HG02642 (cell line): ENCODE results near the gene HHLA2.
"Not testable (repeated sequence)": the region's sequence is repeated elsewhere in the genome, so short reads cannot be mapped to it uniquely, and the experiment has no call there.

Experiments used
- ATAC-seq: cut with Tn5 transposase; IDR thresholded peaks from one replicate; pipeline ENCODE4 v1.9.1; 2021; ENCODE audit warnings: mild to moderate bottlenecking; ENCODE audit not compliant: unreplicated experiment, poor library complexity

HHLA2 gene

GRCh38 chr3:108338901-108339545, 42.7 kb downstream of the HHLA2 start:
- no peak for ATAC-seq

DNA sequence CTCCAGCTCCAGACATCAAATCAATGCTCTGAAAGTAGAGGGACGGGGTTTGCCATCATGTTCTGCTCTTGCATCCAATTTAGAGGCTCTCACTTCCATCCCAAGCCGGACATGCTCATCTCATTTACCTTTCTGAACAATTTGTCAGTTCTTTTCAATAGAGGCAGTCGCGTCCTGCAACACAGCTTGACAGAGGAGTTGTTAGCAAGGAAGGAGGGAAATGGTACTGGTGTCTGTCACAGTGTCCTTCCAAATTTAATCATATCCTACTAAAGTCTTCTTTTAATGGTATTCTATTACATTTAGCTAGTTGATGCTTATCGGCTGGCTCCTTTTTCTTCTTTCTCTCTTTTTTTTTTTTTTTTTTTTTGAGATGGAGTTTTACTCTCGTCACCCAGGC, 45.6 kb downstream of the HHLA2 start:
- no peak for ATAC-seq

- peak; percentile 68 for ATAC-seq
Observed at GRCh38 chr3:108342837-108343486, 46.6 kb downstream of the HHLA2 start.

DNA sequence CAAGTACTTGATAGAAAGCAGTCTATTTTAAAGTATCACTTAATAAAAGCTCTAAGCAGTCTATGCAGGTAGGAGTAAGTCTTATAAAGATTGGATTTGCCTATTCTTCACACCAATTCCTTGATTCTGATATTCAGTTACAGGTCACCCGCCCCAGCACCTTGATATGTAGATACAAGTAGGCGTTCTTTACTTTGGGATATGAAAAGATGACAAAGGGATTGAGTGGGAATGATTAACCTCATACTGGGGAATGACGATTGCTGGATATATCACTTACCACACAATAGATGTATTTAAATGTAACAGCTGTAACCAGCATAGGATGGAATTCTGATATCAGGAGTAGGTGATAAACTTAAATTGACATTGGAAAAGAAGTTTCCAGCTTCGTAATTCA, 47.1 kb downstream of the HHLA2 start:
- no peak for ATAC-seq

DNA sequence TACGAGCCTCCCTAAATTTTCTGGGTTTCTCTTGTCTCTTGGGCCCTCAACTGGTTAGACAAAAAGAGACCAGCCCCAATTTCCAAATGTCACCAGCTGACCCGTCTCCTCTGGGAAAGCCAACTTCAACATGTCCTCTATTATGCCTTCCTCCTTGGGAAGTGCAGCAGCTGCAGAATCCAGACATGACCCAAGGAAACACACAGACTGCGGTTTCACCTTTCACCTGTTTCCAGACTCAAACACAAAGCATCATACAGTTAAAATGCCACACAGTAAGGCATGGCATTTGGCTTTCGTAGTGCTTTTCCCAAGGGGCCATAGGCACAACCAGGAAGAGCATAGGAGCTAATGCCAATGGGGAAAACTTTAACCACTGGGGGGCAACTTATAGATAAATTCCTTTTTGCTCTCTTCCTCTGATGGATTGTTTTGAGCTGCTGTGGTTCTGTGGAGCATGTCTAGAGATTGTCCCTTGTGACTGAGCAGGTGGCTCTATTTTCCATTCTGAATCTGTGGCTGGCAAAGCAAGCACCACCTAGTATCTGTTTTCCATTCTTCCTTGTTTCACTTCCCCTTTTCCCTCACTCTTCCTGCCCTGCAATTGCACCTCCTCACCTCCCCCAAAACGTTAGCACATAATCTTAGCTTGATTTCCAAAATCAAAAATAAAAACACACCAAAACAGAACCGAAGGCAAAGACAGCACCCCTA, 49.3 kb downstream of the HHLA2 start:
- ATAC-seq = no peak

DNA sequence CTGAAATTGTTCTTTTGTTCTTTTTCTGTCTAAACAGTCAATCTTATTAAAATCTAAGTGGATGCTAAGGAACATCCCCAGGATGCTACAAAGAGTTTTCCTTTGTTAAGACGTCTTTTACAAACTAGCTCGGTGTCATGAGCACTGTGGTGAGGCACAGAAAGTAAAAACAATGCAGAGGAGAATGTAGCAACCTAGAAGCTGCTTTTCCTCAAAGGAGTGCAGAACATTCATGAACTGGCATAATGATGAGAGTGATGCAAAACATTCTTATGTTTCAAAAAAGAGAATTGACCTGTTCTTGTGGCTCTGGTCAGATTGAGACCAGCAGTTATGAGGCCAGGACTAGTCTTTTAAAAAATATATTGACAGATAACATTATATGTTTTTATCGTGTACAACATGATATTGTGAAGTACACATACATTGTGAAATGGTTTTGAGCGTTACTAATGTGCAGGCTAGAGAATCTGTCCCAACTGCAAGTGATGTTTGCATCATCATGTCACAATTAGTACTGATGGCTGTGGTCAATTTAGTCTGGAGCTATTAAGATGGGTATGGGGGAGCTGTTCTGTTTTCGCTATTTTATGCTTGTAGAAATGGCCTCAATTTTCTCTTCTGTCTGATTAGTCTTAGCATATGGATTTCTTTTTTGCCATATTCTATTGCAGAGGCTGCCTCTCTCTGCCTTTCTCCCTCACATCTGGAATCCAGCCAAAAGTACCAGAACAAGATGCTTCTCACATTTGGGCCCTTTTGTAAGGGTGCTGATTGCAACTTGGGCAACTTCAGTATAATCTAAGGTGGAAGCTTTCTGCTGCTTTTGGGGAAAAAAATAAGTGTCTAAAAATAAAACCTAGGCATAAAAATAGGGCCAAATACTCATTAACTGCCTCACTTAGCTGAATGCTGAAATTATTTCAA, 50.2 kb downstream of the HHLA2 start:
- no peak for ATAC-seq

DNA sequence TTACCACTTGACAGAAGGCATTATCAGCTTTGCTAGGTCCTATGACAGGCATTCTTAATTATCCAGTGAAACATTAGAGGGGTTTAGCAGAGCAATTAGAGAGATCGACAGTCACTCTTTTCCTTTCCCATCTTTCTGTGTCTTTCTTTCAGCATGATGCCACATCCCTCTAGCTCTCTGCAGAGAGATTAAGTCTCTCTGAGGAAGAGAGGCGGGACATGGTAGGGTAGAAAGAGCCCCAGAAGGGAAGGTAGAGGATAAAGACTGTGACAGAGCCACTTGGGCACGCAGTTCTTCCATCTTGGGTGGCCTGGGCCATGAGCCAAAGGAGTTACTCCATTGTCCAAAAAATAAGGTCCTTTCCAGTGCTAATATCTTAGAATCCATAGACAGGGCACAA, 55.8 kb downstream of the HHLA2 start:
- ATAC-seq = no peak

- ATAC-seq = no peak
Observed at GRCh38 chr3:108354562-108354961, 58.2 kb downstream of the HHLA2 start.

DNA sequence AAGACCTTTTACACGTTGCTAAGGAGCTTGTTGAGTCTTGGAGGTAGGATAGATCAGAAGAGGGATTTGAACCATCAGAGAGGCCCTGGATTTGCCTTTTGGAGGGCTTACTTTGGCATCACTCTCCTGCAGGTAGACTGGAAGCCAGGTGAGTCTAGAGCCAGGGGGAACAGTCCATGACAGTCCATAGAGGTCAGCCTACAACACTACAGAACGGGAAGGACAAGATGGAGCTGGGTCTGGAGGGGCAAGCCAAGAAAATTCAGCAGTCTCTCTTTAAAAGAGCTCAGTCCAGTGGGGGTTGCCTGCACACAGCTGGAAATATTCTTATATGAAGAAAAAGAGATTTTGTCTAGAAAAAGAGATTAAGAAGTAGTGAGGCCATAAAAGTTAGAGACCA, 60.7 kb downstream of the HHLA2 start:
- ATAC-seq = no peak

DNA sequence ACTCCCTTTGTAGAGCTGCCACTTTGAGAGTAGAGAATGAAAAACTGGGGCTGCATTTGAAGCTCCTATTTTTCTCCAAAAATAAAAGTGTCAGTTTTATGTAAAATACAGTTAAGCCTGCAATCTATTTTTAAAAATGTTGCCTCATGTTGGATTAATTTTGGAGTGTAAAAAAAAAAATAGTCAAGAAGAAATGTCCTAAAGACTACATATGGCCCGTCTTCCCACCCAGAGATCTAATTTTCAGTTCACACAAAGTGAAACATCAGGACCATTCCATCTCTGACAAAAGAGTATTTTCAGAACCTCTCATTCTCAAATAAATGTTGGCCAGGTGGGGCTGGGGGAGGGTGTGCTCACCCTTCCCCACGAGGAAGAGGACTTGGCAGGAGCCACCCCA, 62.7 kb downstream of the HHLA2 start:
- ATAC-seq = no peak

- ATAC-seq = no peak
Observed at GRCh38 chr3:108376026-108376425, 79.7 kb downstream of the HHLA2 start.

DNA sequence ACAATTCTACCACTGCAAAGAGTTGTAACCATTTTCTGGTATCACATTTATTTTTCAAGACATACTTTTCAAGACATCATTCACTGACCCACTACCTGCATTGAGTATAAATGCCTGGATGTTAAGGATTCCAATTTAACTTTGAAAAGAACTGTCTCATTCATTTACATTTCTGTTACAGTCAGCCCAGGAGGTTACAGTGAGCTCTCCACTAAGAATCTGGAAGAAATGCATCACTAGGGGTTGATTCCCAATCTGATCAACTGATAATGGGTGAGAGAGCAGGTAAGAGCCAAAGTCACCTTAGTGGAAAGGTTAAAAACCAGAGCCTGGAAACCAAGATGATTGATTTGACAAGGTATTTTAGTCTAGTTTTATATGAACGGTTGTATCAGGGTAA, 81.0 kb downstream of the HHLA2 start:
- ATAC-seq = no peak

DNA sequence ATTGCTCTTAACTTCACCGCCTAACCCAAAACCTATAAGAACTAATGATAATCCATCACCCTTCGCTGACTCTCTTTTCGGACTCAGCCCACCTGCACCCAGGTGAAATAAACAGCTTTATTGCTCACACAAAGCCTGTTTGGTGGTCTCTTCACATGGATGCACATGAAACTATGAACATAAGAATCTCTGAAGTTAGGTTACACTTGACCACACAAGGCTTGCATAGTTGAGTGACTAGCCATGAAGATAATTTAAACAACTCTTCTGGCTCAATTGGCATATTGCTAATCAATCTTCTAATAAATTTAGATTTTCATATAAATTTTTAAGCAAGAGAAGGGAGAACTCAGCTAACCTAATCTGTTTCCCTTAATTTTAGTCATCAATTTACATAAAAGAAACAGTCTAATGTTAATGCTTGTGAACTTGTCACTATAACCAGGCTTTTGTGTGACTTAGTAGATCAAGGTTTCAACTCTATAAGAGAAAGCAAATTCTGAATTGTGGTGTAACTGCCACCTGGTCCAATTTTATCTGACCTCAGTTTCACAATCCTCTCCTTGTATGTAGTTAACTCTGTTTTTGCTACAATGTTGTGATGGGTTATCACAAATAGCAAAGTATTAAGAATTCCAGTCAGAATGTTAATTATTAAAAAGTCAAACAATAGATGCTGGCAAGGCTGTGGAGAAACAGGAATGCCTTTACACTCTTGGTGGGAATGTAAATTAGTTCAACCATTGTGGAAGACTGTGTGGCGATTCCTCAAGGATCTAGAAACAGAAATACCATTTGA, 82.0 kb downstream of the HHLA2 start:
- ATAC-seq = peak; percentile 60

DNA sequence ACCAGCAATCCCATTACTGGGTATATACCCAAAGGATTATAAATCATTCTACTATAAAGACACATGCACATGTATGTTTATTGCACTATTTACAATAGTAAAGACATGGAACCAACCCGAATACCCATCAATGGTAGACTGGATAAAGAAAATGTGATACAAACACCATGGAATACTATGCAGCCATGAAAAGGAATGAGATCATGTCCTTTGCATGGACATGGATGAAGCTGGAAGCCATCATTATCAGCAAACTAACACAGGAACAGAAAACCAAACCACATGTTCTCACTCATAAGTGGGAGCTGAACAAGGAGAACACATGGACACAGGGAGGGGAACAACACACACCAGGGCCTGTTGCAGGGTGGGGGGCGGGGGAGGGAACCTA, 82.6 kb downstream of the HHLA2 start:
- ATAC-seq = not testable (repeated sequence)

- no peak for ATAC-seq
Observed at GRCh38 chr3:108380128-108380795, 83.9 kb downstream of the HHLA2 start.

DNA sequence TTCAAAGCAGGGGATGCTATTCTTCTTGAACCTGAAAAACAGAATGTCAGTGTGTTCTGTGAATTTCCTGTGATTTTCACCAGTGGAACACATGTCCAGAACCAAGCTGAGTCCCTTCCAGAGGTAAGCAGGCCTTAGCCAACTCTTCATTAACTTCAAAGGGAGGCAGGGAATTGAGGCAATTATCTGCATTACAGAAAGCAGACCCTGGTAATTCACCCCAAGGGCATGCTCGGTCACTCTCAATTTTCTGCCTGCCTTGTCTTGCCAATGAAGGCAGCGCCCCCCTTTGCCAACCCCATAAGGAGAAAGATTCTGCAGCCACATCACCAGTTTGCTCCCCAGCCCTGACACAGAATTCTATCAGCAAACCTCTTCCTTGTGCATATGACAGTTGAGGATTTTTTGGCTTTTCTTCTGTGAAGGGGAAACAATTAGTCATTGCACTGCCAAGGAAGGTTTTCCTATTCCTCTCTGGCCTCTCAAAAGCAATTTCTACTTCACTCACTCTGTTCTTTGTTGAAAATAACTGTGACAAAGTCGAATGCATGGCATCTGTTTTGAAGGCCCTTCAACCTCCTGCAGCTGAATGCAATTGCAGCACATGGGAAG, 85.3 kb downstream of the HHLA2 start:
- no peak for ATAC-seq

DNA sequence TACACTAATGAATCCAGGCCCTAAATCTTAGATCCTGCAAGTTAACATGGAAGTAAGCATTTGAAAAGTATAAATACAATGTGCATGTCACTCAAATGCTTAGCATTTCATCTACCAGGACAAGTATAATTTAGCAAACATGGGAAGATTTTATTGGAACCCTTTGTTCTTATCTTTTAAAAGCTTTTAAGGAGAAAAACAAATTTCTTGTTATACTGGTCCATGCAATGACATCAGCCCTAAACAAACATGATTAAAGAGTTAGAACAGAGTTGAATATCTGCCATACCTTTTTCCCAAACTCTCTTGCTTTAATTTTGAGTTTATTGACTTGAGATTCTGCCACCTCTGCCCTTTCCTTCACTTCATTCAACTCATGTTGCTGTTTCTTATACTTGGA, 87.0 kb downstream of the HHLA2 start:
- ATAC-seq = no peak

DNA sequence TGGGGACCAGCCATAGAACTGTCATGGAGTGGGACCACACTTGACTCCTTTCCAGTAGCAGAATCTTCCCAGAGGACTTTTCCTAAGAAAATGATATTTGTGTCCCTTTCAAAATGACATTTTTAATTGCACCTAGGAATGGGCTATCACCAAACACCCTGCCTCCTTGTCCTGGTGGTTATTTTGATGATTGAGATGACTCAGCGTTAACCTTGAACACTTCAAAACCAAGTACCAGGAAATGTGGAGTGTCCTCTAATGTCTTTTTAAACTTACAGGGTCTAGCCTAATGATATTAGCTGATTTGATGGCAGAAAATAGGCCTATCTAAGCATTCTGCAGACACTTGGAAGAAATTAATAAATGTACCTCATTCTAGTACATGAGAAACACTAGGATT, 90.7 kb downstream of the HHLA2 start:
- ATAC-seq = no peak
